Panc1 (cell line): ENCODE results near the gene GRIA2.

Source experiments
- TF ChIP-seq, protein P1 (sequence below), 2 experiments: IDR thresholded peaks; 2 replicates each; pipeline ENCODE4 v1.6.1; 2011 to 2012; ENCODE audit warnings: low read depth in 2 of 2, control low read depth in 1 of 2, low read length in 1 of 2, mild to moderate bottlenecking in 1 of 2, moderate library complexity in 1 of 2; ENCODE audit not compliant: insufficient read depth in 1 of 2
- TF ChIP-seq, protein P2 (sequence below): fragments of 450-650 bp; IDR thresholded peaks from 2 replicates; pipeline ENCODE4 v1.5.1; 2017; ENCODE audit warnings: mild to moderate bottlenecking

DNA sequence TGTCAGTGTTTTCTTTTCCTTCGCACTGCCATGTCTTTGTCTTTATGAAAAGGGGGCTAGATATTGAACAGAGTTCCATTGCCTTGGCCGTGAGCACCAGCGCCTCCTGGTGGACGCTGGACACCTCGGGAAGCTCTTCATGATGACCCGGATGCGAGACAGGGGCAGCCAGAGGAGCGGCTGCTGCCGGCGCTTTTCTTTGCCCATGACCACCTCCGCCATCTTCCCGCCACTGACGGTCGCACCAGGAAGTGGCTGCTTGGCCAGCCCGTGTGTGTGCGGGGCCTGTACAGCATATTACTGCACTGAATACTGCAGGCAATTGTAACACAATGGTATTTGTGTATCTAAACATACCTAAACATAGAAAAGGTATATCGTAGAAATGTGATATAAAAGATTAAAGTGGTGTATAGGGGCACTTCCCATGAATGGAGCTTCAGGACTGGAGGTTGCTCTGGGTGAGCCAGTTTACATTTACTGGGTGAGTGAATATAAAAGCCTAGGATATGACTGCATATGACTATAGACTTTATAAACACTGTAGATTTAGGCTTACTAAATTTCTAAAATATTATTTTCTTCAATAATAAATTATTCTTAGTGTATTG, 15.8 kb upstream of the GRIA2 start:
- TF ChIP-seq, protein P1, sequence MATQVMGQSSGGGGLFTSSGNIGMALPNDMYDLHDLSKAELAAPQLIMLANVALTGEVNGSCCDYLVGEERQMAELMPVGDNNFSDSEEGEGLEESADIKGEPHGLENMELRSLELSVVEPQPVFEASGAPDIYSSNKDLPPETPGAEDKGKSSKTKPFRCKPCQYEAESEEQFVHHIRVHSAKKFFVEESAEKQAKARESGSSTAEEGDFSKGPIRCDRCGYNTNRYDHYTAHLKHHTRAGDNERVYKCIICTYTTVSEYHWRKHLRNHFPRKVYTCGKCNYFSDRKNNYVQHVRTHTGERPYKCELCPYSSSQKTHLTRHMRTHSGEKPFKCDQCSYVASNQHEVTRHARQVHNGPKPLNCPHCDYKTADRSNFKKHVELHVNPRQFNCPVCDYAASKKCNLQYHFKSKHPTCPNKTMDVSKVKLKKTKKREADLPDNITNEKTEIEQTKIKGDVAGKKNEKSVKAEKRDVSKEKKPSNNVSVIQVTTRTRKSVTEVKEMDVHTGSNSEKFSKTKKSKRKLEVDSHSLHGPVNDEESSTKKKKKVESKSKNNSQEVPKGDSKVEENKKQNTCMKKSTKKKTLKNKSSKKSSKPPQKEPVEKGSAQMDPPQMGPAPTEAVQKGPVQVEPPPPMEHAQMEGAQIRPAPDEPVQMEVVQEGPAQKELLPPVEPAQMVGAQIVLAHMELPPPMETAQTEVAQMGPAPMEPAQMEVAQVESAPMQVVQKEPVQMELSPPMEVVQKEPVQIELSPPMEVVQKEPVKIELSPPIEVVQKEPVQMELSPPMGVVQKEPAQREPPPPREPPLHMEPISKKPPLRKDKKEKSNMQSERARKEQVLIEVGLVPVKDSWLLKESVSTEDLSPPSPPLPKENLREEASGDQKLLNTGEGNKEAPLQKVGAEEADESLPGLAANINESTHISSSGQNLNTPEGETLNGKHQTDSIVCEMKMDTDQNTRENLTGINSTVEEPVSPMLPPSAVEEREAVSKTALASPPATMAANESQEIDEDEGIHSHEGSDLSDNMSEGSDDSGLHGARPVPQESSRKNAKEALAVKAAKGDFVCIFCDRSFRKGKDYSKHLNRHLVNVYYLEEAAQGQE (IDR thresholded peaks at IDR 0.05; ENCODE audit: insufficient read depth in 1 of 2, low read depth in 2 of 2, low read length in 1 of 2): no peak
- TF ChIP-seq, protein P2, sequence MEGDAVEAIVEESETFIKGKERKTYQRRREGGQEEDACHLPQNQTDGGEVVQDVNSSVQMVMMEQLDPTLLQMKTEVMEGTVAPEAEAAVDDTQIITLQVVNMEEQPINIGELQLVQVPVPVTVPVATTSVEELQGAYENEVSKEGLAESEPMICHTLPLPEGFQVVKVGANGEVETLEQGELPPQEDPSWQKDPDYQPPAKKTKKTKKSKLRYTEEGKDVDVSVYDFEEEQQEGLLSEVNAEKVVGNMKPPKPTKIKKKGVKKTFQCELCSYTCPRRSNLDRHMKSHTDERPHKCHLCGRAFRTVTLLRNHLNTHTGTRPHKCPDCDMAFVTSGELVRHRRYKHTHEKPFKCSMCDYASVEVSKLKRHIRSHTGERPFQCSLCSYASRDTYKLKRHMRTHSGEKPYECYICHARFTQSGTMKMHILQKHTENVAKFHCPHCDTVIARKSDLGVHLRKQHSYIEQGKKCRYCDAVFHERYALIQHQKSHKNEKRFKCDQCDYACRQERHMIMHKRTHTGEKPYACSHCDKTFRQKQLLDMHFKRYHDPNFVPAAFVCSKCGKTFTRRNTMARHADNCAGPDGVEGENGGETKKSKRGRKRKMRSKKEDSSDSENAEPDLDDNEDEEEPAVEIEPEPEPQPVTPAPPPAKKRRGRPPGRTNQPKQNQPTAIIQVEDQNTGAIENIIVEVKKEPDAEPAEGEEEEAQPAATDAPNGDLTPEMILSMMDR: peak; percentile 57
